Esophagus (tissue), 2 donors: ENCODE measurements around the gene BARX2. TPM values are rescaled to one million over a fixed set of nuclear protein-coding genes. Genes with fewer than 3 reads are reported as not detected.

Experiments
- H3K27ac ChIP-seq, 2 donors: one replicate each; pipeline ENCODE4 v1.5.1; 2013; ENCODE audit warnings: low read depth in 2 of 2, mild to moderate bottlenecking in 2 of 2, inconsistent platforms in 1 of 2, low read length in 1 of 2, moderate library complexity in 1 of 2
- H3K27me3 ChIP-seq, 2 donors: one replicate each; pipeline ENCODE4 v1.6.1; 2013; ENCODE audit warnings: low read length in 2 of 2, control low read depth in 1 of 2, mild to moderate bottlenecking in 1 of 2; ENCODE audit not compliant: insufficient read depth in 2 of 2, control insufficient read depth in 1 of 2
- H3K36me3 ChIP-seq, 2 donors: one replicate each; pipeline ENCODE4 v1.6.1; 2013; ENCODE audit warnings: low read length in 1 of 2; ENCODE audit not compliant: control insufficient read depth in 2 of 2, insufficient read depth in 2 of 2
- H3K4me1 ChIP-seq, 2 donors: one replicate each; pipeline ENCODE4 v1.6.1; 2013; ENCODE audit warnings: low read length in 1 of 2; ENCODE audit not compliant: control insufficient read depth in 2 of 2, insufficient read depth in 2 of 2
- H3K4me3 ChIP-seq, 2 donors: one replicate each; pipeline ENCODE4 v1.5.1; 2013; ENCODE audit warnings: low read length in 2 of 2, mild to moderate bottlenecking in 2 of 2, low read depth in 1 of 2, moderate library complexity in 1 of 2
- H3K9me3 ChIP-seq, 2 donors: one replicate each; pipeline ENCODE4 v1.6.1; 2013; ENCODE audit warnings: mild to moderate bottlenecking in 2 of 2, low read depth in 1 of 2, low read length in 1 of 2, moderate library complexity in 1 of 2; ENCODE audit not compliant: control insufficient read depth in 2 of 2, insufficient read depth in 1 of 2
- WGBS, 2 donors: extraction: QIAGEN DNeasy Blood & Tissue Kit; methylation state at CpG; one replicate each; pipeline ENCODE4 v1.1.7; 2013; 5-methylcytosine and 5-hydroxymethylcytosine counted together
- polyA plus RNA-seq, 2 donors: library from polyadenylated mRNA; stranded (reverse); fragments of 200-250 nt; gene quantifications; one replicate each; pipeline ENCODE4 v1.2.3, GENCODE V29; 2013
- donor health status: healthy with polysubstance abuse.
- donor health status: Bipolar disorder and iron deficiency.

The BARX2 gene
- polyA plus RNA-seq, 2 donors, result 85.2 to 102 TPM

DNA sequence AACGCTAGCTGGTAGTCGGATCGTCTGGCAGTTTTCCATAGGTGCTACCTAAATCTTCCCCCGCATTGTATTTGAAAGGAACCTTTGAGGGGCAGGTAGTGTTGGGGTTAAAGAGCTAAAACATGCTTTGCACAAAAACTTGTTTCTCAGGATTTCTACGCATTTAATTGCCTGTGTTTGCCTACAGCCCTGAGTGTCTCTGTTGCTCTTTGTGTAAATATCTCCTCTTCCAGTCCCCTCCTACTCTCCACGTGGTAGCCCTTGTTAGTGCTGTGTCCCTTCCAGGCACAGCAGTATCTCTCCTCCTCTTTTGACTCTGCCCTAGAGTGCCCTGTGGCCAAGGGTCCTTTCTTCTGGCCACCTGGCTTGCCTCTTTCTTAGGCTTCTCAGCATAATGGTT, 81.7 kb downstream of the BARX2 start:
- no peak overlapping the region for H3K4me3 ChIP-seq
- H3K27me3 ChIP-seq, result no peaks in the 10 kb centered on the region
- peaks cover 0 to 7% of the 10 kb centered on the region in 2 donors for H3K4me1 ChIP-seq
- H3K36me3 ChIP-seq, result peaks cover 0 to 6% of the 10 kb centered on the region in 2 donors
- peak overlapping the region; percentile 68 to 82 for H3K27ac ChIP-seq
- 38 to 44% methylated on average over 6 of the region's 6 CpGs for WGBS, 2 donors
- H3K9me3 ChIP-seq, result no peaks in the 10 kb centered on the region

GRCh38 chr11:129458278-129458677, 82.6 kb downstream of the BARX2 start:
- H3K9me3 ChIP-seq, result no peaks in the 10 kb centered on the region
- peak overlapping the region; percentile 64 to 81 for H3K27ac ChIP-seq
- H3K4me3 ChIP-seq, result no peak overlapping the region
- 54 to 58% methylated on average over 3 of the region's 3 CpGs for WGBS, 2 donors
- peaks cover 0 to 7% of the 10 kb centered on the region in 2 donors for H3K4me1 ChIP-seq
- no peaks in the 10 kb centered on the region for H3K27me3 ChIP-seq
- H3K36me3 ChIP-seq, result peaks cover 0 to 5% of the 10 kb centered on the region in 2 donors

- WGBS, 2 donors, result 42 to 48% methylated on average over 13 of the region's 13 CpGs
- H3K4me1 ChIP-seq, result peaks cover 0 to 7% of the 10 kb centered on the region in 2 donors
- H3K36me3 ChIP-seq, result peaks cover 0 to 1% of the 10 kb centered on the region in 2 donors
- peak overlapping the region; percentile 2 to 45 for H3K27ac ChIP-seq
- no peaks in the 10 kb centered on the region for H3K9me3 ChIP-seq
- H3K27me3 ChIP-seq, result no peaks in the 10 kb centered on the region
- no peak overlapping the region for H3K4me3 ChIP-seq
Observed at GRCh38 chr11:129458756-129459535, 83.3 kb downstream of the BARX2 start.

- Histone ChIP-seq H3K4me3 (no peak overlapping the region), H3K4me1 (peaks cover 0 to 7% of the 10 kb centered on the region in 2 donors), H3K36me3 (no peaks in the 10 kb centered on the region), H3K9me3 (no peaks in the 10 kb centered on the region), H3K27ac (no peak overlapping the region), H3K27me3 (no peaks in the 10 kb centered on the region)
- 56 to 57% methylated on average over 2 of the region's 2 CpGs for WGBS, 2 donors
Observed at GRCh38 chr11:129460714-129461113, 85.1 kb downstream of the BARX2 start.

- H3K9me3 ChIP-seq, result no peaks in the 10 kb centered on the region
- no peak overlapping the region for H3K4me3 ChIP-seq
- 90 to 97% methylated on average over 1 of the region's 1 CpG for WGBS, 2 donors
- no peaks in the 10 kb centered on the region for H3K36me3 ChIP-seq
- H3K27me3 ChIP-seq, result no peaks in the 10 kb centered on the region
- no peak overlapping the region for H3K27ac ChIP-seq
- no peaks in the 10 kb centered on the region for H3K4me1 ChIP-seq
Observed at GRCh38 chr11:129484068-129484467, 108.4 kb downstream of the BARX2 start.

GRCh38 chr11:129489249-129489648, 113.6 kb downstream of the BARX2 start:
- Histone ChIP-seq H3K36me3 (no peaks in the 10 kb centered on the region), H3K27ac (no peak overlapping the region), H3K27me3 (no peaks in the 10 kb centered on the region), H3K4me1 (no peaks in the 10 kb centered on the region), H3K9me3 (peaks cover 0 to 6% of the 10 kb centered on the region in 2 donors), H3K4me3 (no peak overlapping the region)
- WGBS, 2 donors, result 86 to 87% methylated on average over 1 of the region's 1 CpG

- peaks cover 0 to 6% of the 10 kb centered on the region in 2 donors for H3K9me3 ChIP-seq
- WGBS, 2 donors, result 48 to 62% methylated on average over 6 of the region's 6 CpGs
- H3K4me3 ChIP-seq, result no peak overlapping the region
- no peak overlapping the region for H3K27ac ChIP-seq
- no peaks in the 10 kb centered on the region for H3K4me1 ChIP-seq
- H3K36me3 ChIP-seq, result no peaks in the 10 kb centered on the region
- H3K27me3 ChIP-seq, result no peaks in the 10 kb centered on the region
Observed at GRCh38 chr11:129490004-129490403, 114.4 kb downstream of the BARX2 start.

GRCh38 chr11:129493746-129494145, 118.1 kb downstream of the BARX2 start:
- Histone ChIP-seq H3K4me1 (no peaks in the 10 kb centered on the region), H3K9me3 (peaks cover 0 to 6% of the 10 kb centered on the region in 2 donors), H3K36me3 (no peaks in the 10 kb centered on the region), H3K27me3 (no peaks in the 10 kb centered on the region), H3K27ac (no peak overlapping the region), H3K4me3 (no peak overlapping the region)
- WGBS, 2 donors, result 91 to 92% methylated on average over 8 of the region's 8 CpGs
